Nephron (organoid): ENCODE results near the gene TGFB2.

Experiments
- H3K27ac Mint-ChIP-seq, 3 experiments: 2 replicates each; pipeline ENCODE4 v1.8.0; 2020; ENCODE audit warnings: mixed read lengths in 3 of 3, mild to moderate bottlenecking in 2 of 3, moderate library complexity in 1 of 3
- H3K27me3 Mint-ChIP-seq: 2 replicates; pipeline ENCODE4 v1.8.0; 2021; ENCODE audit warnings: low read depth, mild to moderate bottlenecking, moderate library complexity, mixed read lengths
- H3K36me3 Mint-ChIP-seq: 2 replicates; pipeline ENCODE4 v1.8.0; 2020; ENCODE audit warnings: low read depth, mixed read lengths
- H3K4me1 Mint-ChIP-seq: 2 replicates; pipeline ENCODE4 v1.8.0; 2020; ENCODE audit warnings: mixed read lengths
- H3K4me3 Mint-ChIP-seq, 3 experiments: 2 replicates each; pipeline ENCODE4 v1.8.0; 2020; ENCODE audit warnings: mild to moderate bottlenecking in 3 of 3, mixed read lengths in 3 of 3, moderate library complexity in 2 of 3
- H3K9me3 Mint-ChIP-seq: 2 replicates; pipeline ENCODE4 v1.8.0; 2020; ENCODE audit warnings: mixed read lengths
- CTCF ChIP-seq, 3 experiments: fragments of 200-600 bp; sonication (generic); IDR thresholded peaks; one replicate each; pipeline ENCODE4 v1.5.0; 2021; ENCODE audit warnings: antibody characterized with exemption in 3 of 3; ENCODE audit not compliant: unreplicated experiment in 3 of 3

The TGFB2 gene

GRCh38 chr1:218390618-218391017 is 45.5 kb downstream of the TGFB2 start:
- Mint-ChIP-seq H3K4me3 (no peak overlapping the region), H3K9me3 (no peaks in the 10 kb centered on the region), H3K27me3 (no peaks in the 10 kb centered on the region), H3K36me3 (peaks cover 4% of the 10 kb centered on the region), H3K4me1 (peaks cover 76% of the 10 kb centered on the region), H3K27ac (peak overlapping the region; percentile 81 to 84 (median 81))
- no peak for TF ChIP-seq CTCF (IDR thresholded peaks at IDR 0.05; ENCODE audit: unreplicated experiment in 3 of 3)

DNA sequence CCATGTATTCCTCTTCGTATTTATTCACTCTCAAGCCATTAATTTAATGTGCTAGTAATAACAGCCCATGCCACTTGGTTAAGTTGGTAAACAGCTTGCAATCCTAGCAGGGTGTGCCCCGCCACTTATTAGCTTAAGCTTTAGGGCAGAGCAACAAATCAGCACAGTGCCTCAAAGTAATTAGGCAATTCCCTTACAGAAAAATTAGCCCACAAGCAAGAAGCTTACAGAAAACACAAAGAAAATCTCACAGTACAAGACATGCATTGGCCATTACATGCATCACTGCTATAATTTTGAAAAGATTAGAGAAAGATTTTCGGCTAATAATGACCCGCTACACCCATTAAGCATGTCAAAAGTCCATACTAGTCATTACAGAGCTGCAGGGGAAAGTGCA is 47.6 kb downstream of the TGFB2 start:
- Mint-ChIP-seq H3K27me3 (no peaks in the 10 kb centered on the region), H3K9me3 (no peaks in the 10 kb centered on the region), H3K4me1 (peaks cover 65% of the 10 kb centered on the region), H3K36me3 (peaks cover 7% of the 10 kb centered on the region), H3K27ac (peak overlapping the region in 2 of 3 experiments; percentile 40 to 48), H3K4me3 (no peak overlapping the region)
- no peak for TF ChIP-seq CTCF (IDR thresholded peaks at IDR 0.05; ENCODE audit: unreplicated experiment in 3 of 3)

- H3K9me3 Mint-ChIP-seq = no peaks in the 10 kb centered on the region
- no peaks in the 10 kb centered on the region for H3K27me3 Mint-ChIP-seq
- H3K36me3 Mint-ChIP-seq = peaks cover 7% of the 10 kb centered on the region
- no peak overlapping the region for H3K4me3 Mint-ChIP-seq
- H3K4me1 Mint-ChIP-seq = peaks cover 57% of the 10 kb centered on the region
- H3K27ac Mint-ChIP-seq = peak overlapping the region; percentile 39 to 69 (median 65)
- no peak for TF ChIP-seq CTCF (IDR thresholded peaks at IDR 0.05; ENCODE audit: unreplicated experiment in 3 of 3)
Observed at GRCh38 chr1:218394416-218394815, 49.3 kb downstream of the TGFB2 start.

DNA sequence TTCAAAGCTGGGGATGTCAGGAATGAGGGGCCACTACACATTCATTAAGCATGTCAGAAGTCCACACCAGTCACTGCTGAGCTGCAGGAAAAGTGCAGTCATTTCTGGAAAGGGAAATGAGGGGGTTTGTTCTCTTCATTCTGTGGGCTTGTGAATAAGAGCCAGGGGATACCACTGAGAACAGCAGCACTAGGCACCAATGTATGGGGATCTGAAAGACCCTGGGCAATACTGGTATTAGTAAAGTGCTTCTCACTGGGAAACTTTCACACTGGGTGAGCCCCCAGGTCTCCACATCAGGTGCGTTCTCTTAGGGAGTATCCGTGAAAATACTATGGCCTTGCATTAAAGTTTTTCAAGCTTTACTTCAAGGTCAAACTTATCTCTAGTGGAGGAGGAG is 49.9 kb downstream of the TGFB2 start:
- no peaks in the 10 kb centered on the region for H3K9me3 Mint-ChIP-seq
- H3K4me1 Mint-ChIP-seq = peaks cover 57% of the 10 kb centered on the region

GRCh38 chr1:218395916-218396315 is 50.8 kb downstream of the TGFB2 start:
- Mint-ChIP-seq H3K4me3 (no peak overlapping the region), H3K27me3 (no peaks in the 10 kb centered on the region), H3K4me1 (peaks cover 57% of the 10 kb centered on the region), H3K36me3 (peaks cover 15% of the 10 kb centered on the region), H3K9me3 (no peaks in the 10 kb centered on the region), H3K27ac (no peak overlapping the region)
- TF ChIP-seq CTCF (IDR thresholded peaks at IDR 0.05; ENCODE audit: unreplicated experiment in 3 of 3) = no peak

More for the DNA sequence above, 49.9 kb downstream of the TGFB2 start:
- Mint-ChIP-seq H3K36me3 (peaks cover 7% of the 10 kb centered on the region), H3K27ac (peak overlapping the region; percentile 20 to 69 (median 65)), H3K4me3 (no peak overlapping the region), H3K27me3 (no peaks in the 10 kb centered on the region)
- no peak for TF ChIP-seq CTCF (IDR thresholded peaks at IDR 0.05; ENCODE audit: unreplicated experiment in 3 of 3)

DNA sequence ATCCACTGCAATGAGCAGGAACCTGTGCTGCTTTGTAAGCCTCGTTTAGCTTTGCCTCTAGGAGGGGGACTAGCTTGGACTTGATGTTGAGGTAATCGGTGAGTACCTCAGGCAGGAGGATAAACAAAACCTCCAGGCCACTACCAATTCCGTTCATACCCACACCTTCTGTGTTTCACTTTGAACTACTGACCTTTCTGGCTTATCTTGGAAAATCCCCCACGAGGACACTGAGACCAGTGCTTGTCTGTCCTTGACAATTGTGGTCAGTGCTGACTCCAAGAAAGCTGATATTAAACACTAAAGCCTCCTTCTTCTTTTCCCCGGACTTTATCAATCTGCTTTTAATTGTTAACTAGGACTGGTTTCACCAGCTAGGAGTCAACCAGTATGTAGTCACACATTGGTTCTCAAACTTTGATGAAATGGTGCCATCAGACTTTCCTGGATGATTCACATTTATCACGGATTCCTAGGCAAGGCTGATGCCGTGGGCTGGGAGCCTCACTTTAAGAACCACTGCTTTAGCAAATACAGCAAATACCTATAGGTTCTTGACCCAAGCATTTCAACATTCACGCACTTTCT is 52.7 kb downstream of the TGFB2 start:
- H3K27me3 Mint-ChIP-seq = no peaks in the 10 kb centered on the region
- no peak for TF ChIP-seq CTCF (IDR thresholded peaks at IDR 0.05; ENCODE audit: unreplicated experiment in 3 of 3)
- H3K27ac Mint-ChIP-seq = peak overlapping the region in 2 of 3 experiments; percentile 12 to 49
- no peak overlapping the region for H3K4me3 Mint-ChIP-seq
- no peaks in the 10 kb centered on the region for H3K9me3 Mint-ChIP-seq
- peaks cover 63% of the 10 kb centered on the region for H3K4me1 Mint-ChIP-seq
- peaks cover 26% of the 10 kb centered on the region for H3K36me3 Mint-ChIP-seq
